NB4 (cell line): ENCODE measurements around the gene REEP6.

Experiments used
- DNase-seq: peaks from one replicate; pipeline ENCODE4 v3.0.0; 2010; ENCODE audit warnings: low read depth
- H3K4me3 ChIP-seq: one replicate; pipeline ENCODE4 v1.5.1; 2011; ENCODE audit warnings: mild to moderate bottlenecking, low read depth, low read length, moderate library complexity
- MYC ChIP-seq: IDR thresholded peaks from 2 replicates; pipeline ENCODE4 v1.6.1; 2011; ENCODE audit warnings: low read depth, low read length
- POLR2A ChIP-seq: IDR thresholded peaks from 2 replicates; pipeline ENCODE4 v1.6.1; 2011; ENCODE audit warnings: mild to moderate bottlenecking; ENCODE audit not compliant: insufficient read length; ENCODE audit errors: extremely low read depth
- TF ChIP-seq, protein P1 (sequence below): IDR thresholded peaks from 2 replicates; pipeline ENCODE4 v1.6.1; 2011; ENCODE audit warnings: low read depth, low read length
- TF ChIP-seq, protein P2 (sequence below): IDR thresholded peaks from one replicate; pipeline ENCODE4 v1.5.1; 2012; ENCODE audit warnings: low read depth, low read length

The REEP6 gene

DNA sequence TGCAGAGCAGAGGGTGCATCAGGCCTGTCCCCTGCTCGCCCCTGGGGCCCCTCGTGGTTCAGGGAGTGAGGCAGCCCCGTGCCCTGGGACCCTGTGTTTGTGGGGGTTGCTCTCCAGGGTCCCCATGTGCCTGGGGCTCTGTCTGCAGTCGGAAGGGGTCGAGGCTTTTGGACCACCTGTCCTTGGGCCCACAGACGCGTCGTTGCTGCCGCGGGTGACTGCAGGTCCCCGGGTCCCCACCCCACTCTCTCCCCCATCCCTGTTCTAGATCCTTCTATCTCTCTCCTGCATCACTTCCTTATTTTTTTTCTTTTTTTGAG lies 2.7 kb upstream of the REEP6 start:
- TF ChIP-seq, protein P1, sequence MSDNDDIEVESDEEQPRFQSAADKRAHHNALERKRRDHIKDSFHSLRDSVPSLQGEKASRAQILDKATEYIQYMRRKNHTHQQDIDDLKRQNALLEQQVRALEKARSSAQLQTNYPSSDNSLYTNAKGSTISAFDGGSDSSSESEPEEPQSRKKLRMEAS, result no peak
- no peak for TF ChIP-seq MYC
- TF ChIP-seq, protein P2, sequence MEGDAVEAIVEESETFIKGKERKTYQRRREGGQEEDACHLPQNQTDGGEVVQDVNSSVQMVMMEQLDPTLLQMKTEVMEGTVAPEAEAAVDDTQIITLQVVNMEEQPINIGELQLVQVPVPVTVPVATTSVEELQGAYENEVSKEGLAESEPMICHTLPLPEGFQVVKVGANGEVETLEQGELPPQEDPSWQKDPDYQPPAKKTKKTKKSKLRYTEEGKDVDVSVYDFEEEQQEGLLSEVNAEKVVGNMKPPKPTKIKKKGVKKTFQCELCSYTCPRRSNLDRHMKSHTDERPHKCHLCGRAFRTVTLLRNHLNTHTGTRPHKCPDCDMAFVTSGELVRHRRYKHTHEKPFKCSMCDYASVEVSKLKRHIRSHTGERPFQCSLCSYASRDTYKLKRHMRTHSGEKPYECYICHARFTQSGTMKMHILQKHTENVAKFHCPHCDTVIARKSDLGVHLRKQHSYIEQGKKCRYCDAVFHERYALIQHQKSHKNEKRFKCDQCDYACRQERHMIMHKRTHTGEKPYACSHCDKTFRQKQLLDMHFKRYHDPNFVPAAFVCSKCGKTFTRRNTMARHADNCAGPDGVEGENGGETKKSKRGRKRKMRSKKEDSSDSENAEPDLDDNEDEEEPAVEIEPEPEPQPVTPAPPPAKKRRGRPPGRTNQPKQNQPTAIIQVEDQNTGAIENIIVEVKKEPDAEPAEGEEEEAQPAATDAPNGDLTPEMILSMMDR, result no peak
- no peak for TF ChIP-seq POLR2A
- DNase-seq, result no peak

DNA sequence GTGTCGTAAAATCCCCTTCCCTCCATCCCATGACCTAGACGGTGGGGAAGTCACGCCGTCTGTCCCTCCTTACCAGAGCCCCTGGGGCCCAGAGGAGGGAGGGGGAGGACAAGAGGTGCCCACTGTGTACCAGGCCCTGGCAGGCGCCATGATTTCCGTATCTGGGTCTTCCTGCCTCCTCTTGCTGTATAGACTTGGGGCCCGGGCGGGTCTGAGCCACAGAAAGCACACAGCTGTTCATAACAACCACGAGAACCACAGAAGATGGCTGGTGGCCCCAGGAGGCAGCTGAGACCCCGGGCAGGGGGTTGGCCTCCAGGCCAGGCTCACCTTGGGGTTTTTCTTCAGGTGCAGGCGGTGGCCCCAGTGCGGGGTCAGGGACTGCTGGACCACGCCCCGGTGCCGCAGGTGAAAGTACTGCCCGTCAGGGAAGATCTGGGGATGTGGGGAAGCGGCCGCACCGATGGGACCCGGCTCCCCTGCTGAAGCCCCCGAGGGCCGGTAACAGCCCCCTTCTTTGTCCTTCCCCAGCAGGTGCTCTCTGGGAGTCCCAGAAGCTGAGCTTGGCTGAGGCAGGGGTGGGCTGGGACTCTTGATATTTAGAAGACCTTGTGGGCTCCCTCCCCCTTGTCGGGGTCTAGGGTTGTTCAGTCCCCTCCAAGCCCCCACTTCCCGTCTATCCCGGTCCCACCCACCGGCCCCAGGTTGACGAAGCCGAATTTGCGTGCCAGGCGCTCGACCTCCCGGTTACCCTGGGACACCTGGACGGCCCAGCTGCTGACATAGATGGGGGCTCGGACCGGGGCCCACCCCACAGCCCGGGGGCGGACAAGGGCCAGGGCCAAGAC lies 1.3 kb upstream of the REEP6 start:
- no peak for DNase-seq
- peak overlapping the region; percentile 21 for H3K4me3 ChIP-seq
- TF ChIP-seq, protein P2, result no peak
- TF ChIP-seq, protein P1, result no peak
- TF ChIP-seq MYC, result no peak
- TF ChIP-seq POLR2A, result peak; percentile 32

More for the DNA sequence above, 2.7 kb upstream of the REEP6 start:
- no peak overlapping the region for H3K4me3 ChIP-seq

DNA sequence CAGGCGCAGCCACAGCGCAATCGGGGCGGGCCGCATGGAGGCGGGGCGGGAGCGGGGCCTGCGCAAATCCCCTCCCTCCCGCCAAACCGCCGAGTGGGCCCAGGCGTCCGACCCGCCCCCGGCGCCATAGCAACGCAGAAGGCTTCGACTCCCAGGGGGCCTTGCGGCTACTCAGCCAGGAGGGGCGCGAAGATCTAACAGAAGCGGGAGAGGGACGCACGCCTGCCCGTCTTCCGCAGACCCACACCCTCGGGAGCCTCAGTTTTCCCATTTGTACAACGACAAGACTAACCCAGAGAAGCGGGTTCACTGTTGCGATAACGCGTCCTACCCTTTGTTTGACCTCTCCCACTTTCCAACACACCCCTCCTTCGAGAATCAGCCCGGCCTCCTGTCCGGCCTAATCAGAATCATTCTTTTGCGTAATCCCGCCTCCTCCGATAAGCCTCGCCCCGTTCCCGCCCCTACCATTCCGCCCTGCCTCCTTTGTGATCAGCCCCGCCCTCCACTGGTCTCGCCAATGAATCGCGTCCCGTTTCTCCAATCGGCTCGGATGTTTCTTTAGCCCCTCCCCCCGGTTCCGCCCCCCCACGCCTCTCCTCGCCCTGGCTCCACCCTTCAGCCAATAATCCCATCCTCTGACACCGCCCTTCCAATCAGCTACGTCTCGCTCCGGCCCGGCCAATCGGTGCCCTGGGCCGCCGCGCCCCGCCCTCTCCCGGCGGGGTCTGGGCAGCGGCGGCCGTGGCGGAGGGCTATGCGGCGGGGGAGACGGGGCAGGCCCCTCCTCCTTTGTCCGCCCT lies 469 bp upstream of the REEP6 start, which contains the start of gene PCSK4:
PCSK4 (minus strand) TSS at position 40 of the 803 bp plus-strand sequence; CDS start at position 36, 4 bp downstream.
- peak; percentile 96 for DNase-seq
- TF ChIP-seq, protein P2, result no peak
- TF ChIP-seq MYC (no peak), POLR2A (no peak)
- TF ChIP-seq, protein P1, result peak; percentile 23; the same call in 1 of the 2 replicates
- peak within 1 kb of the TSS; percentile 46 for H3K4me3 ChIP-seq

DNA sequence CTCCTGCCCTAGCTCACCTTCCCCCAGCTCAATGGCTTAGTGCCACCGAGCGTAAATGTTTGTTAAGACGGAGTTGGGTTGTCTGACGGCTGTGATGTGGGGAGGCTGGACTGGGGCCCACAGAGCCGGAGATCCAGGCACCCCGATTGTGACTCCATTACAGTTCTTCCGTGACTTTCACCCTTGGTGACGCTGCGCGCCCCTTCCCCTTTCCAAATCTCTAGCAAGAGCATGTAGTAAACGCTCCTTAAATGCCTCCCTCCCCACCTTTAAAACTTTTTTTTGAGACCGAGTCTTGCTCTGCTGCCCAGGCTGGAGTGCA lies 829 bp downstream of the REEP6 start:
- TF ChIP-seq MYC (no peak), POLR2A (no peak)
- TF ChIP-seq, protein P2, result no peak
- TF ChIP-seq, protein P1, result no peak
- no peak for DNase-seq
- H3K4me3 ChIP-seq, result no peak overlapping the region

DNA sequence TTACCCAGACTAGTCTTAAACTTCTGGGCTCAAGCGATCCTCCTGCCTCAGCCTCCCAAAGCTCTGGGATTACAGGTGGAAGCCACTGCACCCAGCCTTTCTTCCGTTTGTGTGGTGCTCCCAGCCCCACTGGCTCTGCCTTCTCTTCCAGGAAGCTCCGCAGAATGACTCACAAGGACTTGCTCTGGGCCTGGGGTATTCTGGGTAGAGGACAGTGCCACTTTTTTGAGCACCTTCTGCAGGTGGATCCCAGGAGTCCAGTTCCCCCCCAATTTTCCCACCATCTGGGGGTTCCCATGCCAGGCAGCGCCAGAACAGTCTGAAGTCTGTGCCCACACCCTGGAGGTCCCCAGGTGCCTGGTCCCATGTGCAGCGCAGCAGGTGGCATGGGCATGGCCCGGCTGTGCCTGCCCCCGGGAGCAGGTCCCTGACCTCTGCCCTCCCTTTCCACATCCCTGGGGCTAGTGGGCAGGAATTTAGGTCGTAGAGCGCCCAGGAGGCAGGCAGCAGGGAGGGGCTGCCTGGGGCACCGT lies 1.6 kb downstream of the REEP6 start:
- no peak for DNase-seq
- no peak for TF ChIP-seq MYC
- TF ChIP-seq, protein P1, result no peak
- TF ChIP-seq POLR2A, result no peak
- TF ChIP-seq, protein P2, result no peak

More for the DNA sequence above, 1.6 kb downstream of the REEP6 start:
- H3K4me3 ChIP-seq, result no peak overlapping the region
